Endothelial cell (in vitro differentiated cells): ENCODE results near the gene SRGAP3. TPM values are rescaled to one million over a fixed set of nuclear protein-coding genes. Genes with fewer than 3 reads are reported as not detected.

Experiments used
- DNase-seq: peaks from one replicate; pipeline ENCODE4 v3.0.0; 2021; ENCODE audit warnings: low spot score
- H3K27ac Mint-ChIP-seq: one replicate; pipeline ENCODE4 v1.8.0; 2021; ENCODE audit warnings: mixed read lengths, inconsistent platforms; ENCODE audit not compliant: unreplicated experiment
- H3K27me3 Mint-ChIP-seq: one replicate; pipeline ENCODE4 v1.8.0; 2021; ENCODE audit warnings: mild to moderate bottlenecking, moderate library complexity, mixed read lengths, inconsistent platforms; ENCODE audit not compliant: unreplicated experiment
- H3K36me3 Mint-ChIP-seq: one replicate; pipeline ENCODE4 v1.8.0; 2021; ENCODE audit warnings: mild to moderate bottlenecking, low read depth, mixed read lengths, inconsistent platforms; ENCODE audit not compliant: unreplicated experiment
- H3K4me1 Mint-ChIP-seq: one replicate; pipeline ENCODE4 v1.8.0; 2021; ENCODE audit warnings: mild to moderate bottlenecking, mixed read lengths, inconsistent platforms; ENCODE audit not compliant: unreplicated experiment
- H3K4me3 Mint-ChIP-seq: one replicate; pipeline ENCODE4 v1.8.0; 2021; ENCODE audit warnings: mild to moderate bottlenecking, mixed read lengths, inconsistent platforms; ENCODE audit not compliant: unreplicated experiment
- H3K9me3 Mint-ChIP-seq: one replicate; pipeline ENCODE4 v1.8.0; 2021; ENCODE audit warnings: mixed read lengths, inconsistent platforms; ENCODE audit not compliant: unreplicated experiment
- CTCF ChIP-seq: fragments of 200-600 bp; sonication (generic); IDR thresholded peaks from one replicate; pipeline ENCODE4 v1.5.0; 2021; ENCODE audit warnings: antibody characterized with exemption; ENCODE audit not compliant: unreplicated experiment
- total RNA-seq: library from RNA; stranded (reverse); fragmentation: NEBNext Ultra II Directional; extraction: Animal tissue kit (Norgen Biotek cat#: 25700); gene quantifications from one replicate; pipeline ENCODE4 v1.2.1, GENCODE V29; 2021; ENCODE audit not compliant: unreplicated experiment

SRGAP3 gene
- total RNA-seq, 1 donor from 2014 or later, result 12.0 TPM

- H3K4me3 Mint-ChIP-seq, result no peak overlapping the region
- peaks cover 4% of the 10 kb centered on the region for H3K36me3 Mint-ChIP-seq
- no peak for TF ChIP-seq CTCF
- no peaks in the 10 kb centered on the region for H3K9me3 Mint-ChIP-seq
- no peak overlapping the region for H3K27ac Mint-ChIP-seq
- peaks cover under 1% of the 10 kb centered on the region for H3K27me3 Mint-ChIP-seq
- peaks cover 7% of the 10 kb centered on the region for H3K4me1 Mint-ChIP-seq
- no peak for DNase-seq
Measured at GRCh38 chr3:9107738-9108137, 141.7 kb downstream of the SRGAP3 start.

- Mint-ChIP-seq H3K27me3 (no peaks in the 10 kb centered on the region), H3K4me3 (no peak overlapping the region), H3K9me3 (no peaks in the 10 kb centered on the region), H3K27ac (no peak overlapping the region), H3K36me3 (peaks cover 4% of the 10 kb centered on the region), H3K4me1 (peaks cover 7% of the 10 kb centered on the region)
- no peak for DNase-seq
- no peak for TF ChIP-seq CTCF
Measured at GRCh38 chr3:9105421-9105820, 144.0 kb downstream of the SRGAP3 start.

GRCh38 chr3:9104121-9104520 lies 145.3 kb downstream of the SRGAP3 start:
- Mint-ChIP-seq H3K27me3 (peaks cover 1% of the 10 kb centered on the region), H3K27ac (no peak overlapping the region), H3K4me3 (no peak overlapping the region), H3K36me3 (peaks cover 3% of the 10 kb centered on the region), H3K4me1 (peaks cover 2% of the 10 kb centered on the region), H3K9me3 (no peaks in the 10 kb centered on the region)
- DNase-seq, result no peak
- no peak for TF ChIP-seq CTCF

- no peaks in the 10 kb centered on the region for H3K4me1 Mint-ChIP-seq
- no peak for TF ChIP-seq CTCF
- no peak for DNase-seq
- H3K9me3 Mint-ChIP-seq, result no peaks in the 10 kb centered on the region
- H3K36me3 Mint-ChIP-seq, result no peaks in the 10 kb centered on the region
- H3K4me3 Mint-ChIP-seq, result no peak overlapping the region
- H3K27ac Mint-ChIP-seq, result no peak overlapping the region
- peaks cover 1% of the 10 kb centered on the region for H3K27me3 Mint-ChIP-seq
Measured at GRCh38 chr3:9102240-9102981, 147.0 kb downstream of the SRGAP3 start.

- Mint-ChIP-seq H3K27ac (no peak overlapping the region), H3K9me3 (no peaks in the 10 kb centered on the region), H3K4me3 (no peak overlapping the region), H3K36me3 (no peaks in the 10 kb centered on the region), H3K4me1 (no peaks in the 10 kb centered on the region), H3K27me3 (peaks cover 1% of the 10 kb centered on the region)
- no peak for TF ChIP-seq CTCF
- DNase-seq, result no peak
Measured at GRCh38 chr3:9101286-9101685, 148.2 kb downstream of the SRGAP3 start.
